Mesodermal cell (in vitro differentiated cells): ENCODE results near the gene PFDN2.

Experiments
- H3K27ac ChIP-seq: 2 replicates; pipeline ENCODE4 v1.7.0; 2013; ENCODE audit warnings: mild to moderate bottlenecking, low read depth, low read length, moderate library complexity; ENCODE audit not compliant: severe bottlenecking
- H3K36me3 ChIP-seq: 2 replicates; pipeline ENCODE4 v1.7.1; 2013; ENCODE audit warnings: mild to moderate bottlenecking, low read length, moderate library complexity; ENCODE audit not compliant: control insufficient read depth, insufficient read depth
- H3K4me1 ChIP-seq: one replicate; pipeline ENCODE4 v1.7.1; 2013; ENCODE audit warnings: mild to moderate bottlenecking, low read length; ENCODE audit not compliant: insufficient read depth, control insufficient read depth, poor library complexity, severe bottlenecking
- H3K4me3 ChIP-seq: 2 replicates; pipeline ENCODE4 v1.7.0; 2013; ENCODE audit warnings: low read length, control low read depth, mild to moderate bottlenecking; ENCODE audit not compliant: insufficient read depth, poor library complexity, severe bottlenecking; ENCODE audit errors: extremely low read depth
- H3K9me3 ChIP-seq: 2 replicates; pipeline ENCODE4 v1.7.1; 2013; ENCODE audit warnings: mild to moderate bottlenecking, low read length, moderate library complexity; ENCODE audit not compliant: control insufficient read depth
- WGBS, 2 experiments: methylation state at CpG; one replicate each; pipeline ENCODE4 v1.1.5; 2013; ENCODE audit warnings: missing lambda C conversion rate in 2 of 2; ENCODE audit not compliant: insufficient coverage in 2 of 2; 5-methylcytosine and 5-hydroxymethylcytosine counted together

Gene PFDN2

GRCh38 chr1:161080441-161081405, 37.1 kb downstream of the PFDN2 start:
- 64 to 69% methylated on average over 5 of the region's 5 CpGs for WGBS, 2 experiments
- H3K4me3 ChIP-seq, result no peak overlapping the region
- no peaks in the 10 kb centered on the region for H3K9me3 ChIP-seq
- peak overlapping the region; percentile 47 for H3K27ac ChIP-seq
- H3K36me3 ChIP-seq, result no peaks in the 10 kb centered on the region
- H3K4me1 ChIP-seq, result peaks cover 33% of the 10 kb centered on the region

- 89 to 94% methylated on average over 20 to 41 of the region's 41 CpGs for WGBS, 2 experiments
- Histone ChIP-seq H3K36me3 (no peaks in the 10 kb centered on the region), H3K4me3 (no peak overlapping the region), H3K9me3 (no peaks in the 10 kb centered on the region), H3K27ac (no peak overlapping the region), H3K4me1 (peaks cover 23% of the 10 kb centered on the region)
These were observed 38.3 kb downstream of the PFDN2 start for GRCh38 chr1:161079436-161080110.

- no peaks in the 10 kb centered on the region for H3K9me3 ChIP-seq
- peaks cover 10% of the 10 kb centered on the region for H3K4me1 ChIP-seq
- no peaks in the 10 kb centered on the region for H3K36me3 ChIP-seq
- 87 to 93% methylated on average over 8 of the region's 9 CpGs for WGBS, 2 experiments
- H3K4me3 ChIP-seq, result no peak overlapping the region
- H3K27ac ChIP-seq, result no peak overlapping the region
These were observed 40.4 kb downstream of the PFDN2 start for GRCh38 chr1:161077426-161077825.

- no peak overlapping the region for H3K4me3 ChIP-seq
These were observed 41.4 kb downstream of the PFDN2 start for GRCh38 chr1:161076410-161076809.

GRCh38 chr1:161074676-161075368, 43.0 kb downstream of the PFDN2 start:
- no peak overlapping the region for H3K27ac ChIP-seq
- no peak overlapping the region for H3K4me3 ChIP-seq
- WGBS, 2 experiments, result 92 to 93% methylated on average over 7 to 8 of the region's 12 CpGs
- no peaks in the 10 kb centered on the region for H3K4me1 ChIP-seq
- H3K36me3 ChIP-seq, result no peaks in the 10 kb centered on the region
- no peaks in the 10 kb centered on the region for H3K9me3 ChIP-seq

More at GRCh38 chr1:161076410-161076809, 41.4 kb downstream of the PFDN2 start:
- H3K27ac ChIP-seq, result no peak overlapping the region
- H3K4me1 ChIP-seq, result peaks cover 10% of the 10 kb centered on the region
- no peaks in the 10 kb centered on the region for H3K9me3 ChIP-seq
- H3K36me3 ChIP-seq, result no peaks in the 10 kb centered on the region

- Histone ChIP-seq H3K36me3 (no peaks in the 10 kb centered on the region), H3K9me3 (no peaks in the 10 kb centered on the region), H3K4me1 (no peaks in the 10 kb centered on the region), H3K4me3 (no peak overlapping the region), H3K27ac (no peak overlapping the region)
- 70 to 92% methylated on average over 5 of the region's 7 CpGs for WGBS, 2 experiments
These were observed 44.2 kb downstream of the PFDN2 start for GRCh38 chr1:161073474-161074121.

- no peaks in the 10 kb centered on the region for H3K9me3 ChIP-seq
- H3K27ac ChIP-seq, result no peak overlapping the region
- H3K4me3 ChIP-seq, result no peak overlapping the region
- 94 to 96% methylated on average over 18 to 19 of the region's 19 CpGs for WGBS, 2 experiments
- H3K4me1 ChIP-seq, result no peaks in the 10 kb centered on the region
- no peaks in the 10 kb centered on the region for H3K36me3 ChIP-seq
These were observed 44.9 kb downstream of the PFDN2 start for GRCh38 chr1:161072751-161073449.

GRCh38 chr1:161071886-161072371, 45.9 kb downstream of the PFDN2 start:
- 75% methylated on average over 9 of the region's 9 CpGs; no CpG with 5 or more reads in 1 of the 2 experiments for WGBS, 2 experiments
- H3K27ac ChIP-seq, result no peak overlapping the region
- H3K9me3 ChIP-seq, result no peaks in the 10 kb centered on the region
- H3K4me3 ChIP-seq, result no peak overlapping the region
- H3K36me3 ChIP-seq, result no peaks in the 10 kb centered on the region
- H3K4me1 ChIP-seq, result no peaks in the 10 kb centered on the region

GRCh38 chr1:161070761-161071160, 47.1 kb downstream of the PFDN2 start:
- no peaks in the 10 kb centered on the region for H3K9me3 ChIP-seq
- 100% methylated on average over 2 of the region's 4 CpGs; no CpG with 5 or more reads in 1 of the 2 experiments for WGBS, 2 experiments
- H3K36me3 ChIP-seq, result no peaks in the 10 kb centered on the region
- H3K4me3 ChIP-seq, result no peak overlapping the region
- H3K27ac ChIP-seq, result no peak overlapping the region
- H3K4me1 ChIP-seq, result no peaks in the 10 kb centered on the region
